ENCODE measurements around the gene KLHL12.
"Not testable (repeated sequence)": the region's sequence is repeated elsewhere in the genome, so short reads cannot be mapped to it uniquely, and the experiment has no call there.

KLHL12 gene

DNA sequence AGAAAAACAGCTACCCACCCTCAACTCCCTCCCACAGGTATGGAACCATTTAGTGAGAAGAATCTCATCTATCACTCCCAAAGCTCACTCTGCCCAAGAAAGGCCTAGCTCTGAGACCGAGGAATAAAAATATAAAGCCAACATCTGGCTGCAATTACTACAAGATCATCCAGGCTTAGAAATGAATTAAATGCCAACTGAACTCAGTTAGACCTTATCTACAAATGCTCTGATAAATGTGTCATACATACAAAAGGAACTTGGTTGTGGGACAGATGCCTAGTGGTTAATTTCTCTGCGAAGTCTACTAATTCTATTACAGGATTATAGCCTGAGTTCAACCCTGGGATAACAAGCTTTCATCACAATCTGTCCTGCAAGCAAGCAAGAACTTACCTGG is 24.4 kb upstream of the KLHL12 start:
- no peak for DNase-seq (ENCODE audit: low spot score)

DNA sequence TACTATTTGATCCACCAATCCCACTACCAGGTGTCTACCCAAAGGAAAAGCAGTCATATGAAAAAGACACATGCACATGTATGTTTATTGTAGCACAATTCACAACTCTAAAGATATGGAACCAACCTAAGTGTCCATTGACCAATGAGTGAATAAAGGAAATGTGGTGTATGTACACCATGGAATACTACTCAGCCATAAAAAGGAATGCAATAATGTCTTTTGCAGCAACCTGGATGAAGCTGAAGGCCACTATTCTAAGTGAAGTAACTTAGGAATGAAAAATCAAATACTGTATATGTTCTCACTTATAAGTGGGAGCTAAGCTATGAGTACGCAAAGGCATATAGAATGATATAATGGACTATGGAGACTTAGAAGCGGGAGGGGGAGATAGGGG is 18.4 kb upstream of the KLHL12 start:
- DNase-seq (ENCODE audit: low spot score) = no peak

DNA sequence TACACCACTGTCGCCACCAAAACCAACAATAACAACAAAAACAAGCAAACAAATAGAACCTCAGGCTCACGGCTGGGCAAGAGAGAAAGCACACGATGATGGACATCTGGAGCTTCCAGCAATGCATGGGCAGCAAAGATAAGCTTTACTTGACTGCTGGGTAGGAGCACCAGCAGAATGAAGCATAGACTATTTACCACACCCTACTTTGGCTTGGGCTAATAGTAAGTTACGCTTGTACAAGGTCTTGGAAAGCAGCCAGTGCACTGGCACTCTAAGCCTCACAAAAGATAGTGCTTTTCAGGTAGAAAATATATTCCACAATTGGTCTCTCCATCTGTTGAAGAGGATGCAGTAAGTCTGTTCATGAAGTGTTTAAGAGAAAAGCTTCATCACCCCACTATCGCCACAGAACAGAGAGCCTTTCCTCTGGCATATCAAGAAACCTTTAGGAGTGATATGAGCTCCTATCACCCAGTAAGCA is 17.4 kb upstream of the KLHL12 start:
- no peak for DNase-seq (ENCODE audit: low spot score)

DNA sequence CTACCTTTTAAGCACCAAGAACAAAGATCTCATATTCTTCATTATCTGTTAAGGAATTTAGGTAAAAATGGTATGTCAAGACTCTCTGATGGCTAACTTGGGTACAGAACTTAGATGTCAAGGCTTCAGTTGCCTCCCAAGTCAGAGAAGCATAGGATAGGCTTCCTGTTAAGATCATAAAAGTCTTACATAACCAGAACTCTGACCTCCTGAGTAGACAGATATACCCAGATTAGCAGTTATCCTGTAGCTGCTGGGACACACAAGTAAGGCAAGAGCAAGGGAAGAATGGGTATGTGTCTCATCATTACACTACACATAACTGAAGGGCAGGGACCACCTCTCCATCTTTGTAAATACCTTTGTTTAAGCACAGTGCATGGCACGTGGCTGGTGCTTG is 15.4 kb upstream of the KLHL12 start:
- DNase-seq (ENCODE audit: low spot score) = no peak

DNA sequence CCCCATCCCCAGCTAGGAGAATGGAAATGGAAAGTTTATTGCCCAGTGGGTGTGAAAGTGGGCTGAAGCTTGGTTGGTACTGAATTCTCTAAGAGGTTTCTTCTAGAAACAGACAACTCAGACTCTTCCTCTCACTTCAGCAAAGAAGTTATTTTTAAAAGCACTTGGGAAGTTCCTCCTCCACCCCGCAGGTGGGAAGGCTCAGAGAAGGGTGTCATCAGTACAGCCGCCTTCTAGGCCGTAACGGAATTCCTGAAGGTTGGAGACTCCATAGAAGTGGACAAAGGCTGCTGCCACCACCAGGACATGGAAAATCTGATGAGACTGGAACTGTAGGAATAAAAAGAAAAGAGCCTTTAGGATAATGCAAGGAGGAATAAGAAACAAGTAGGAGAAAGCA is 14.3 kb upstream of the KLHL12 start:
- DNase-seq (ENCODE audit: low spot score) = no peak

DNA sequence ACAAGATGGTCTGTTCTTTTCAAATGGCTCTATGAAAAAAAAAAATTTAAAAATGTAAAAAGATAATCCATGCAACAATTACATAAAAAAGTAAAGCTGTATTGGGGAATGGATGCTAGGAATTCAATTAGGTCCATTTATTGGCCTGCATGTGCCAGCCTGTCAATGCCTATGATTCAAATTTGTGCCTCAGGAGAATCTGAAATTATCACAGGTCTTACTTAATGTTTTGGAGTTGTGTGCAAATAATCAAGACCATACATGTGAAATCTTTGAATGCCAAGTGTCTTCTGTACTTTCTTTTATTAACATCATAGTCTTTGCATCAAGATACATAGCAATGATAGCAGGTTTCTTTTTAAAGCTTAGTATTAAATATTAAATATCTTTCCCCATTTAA is 13.5 kb upstream of the KLHL12 start:
- no peak for DNase-seq (ENCODE audit: low spot score)

DNA sequence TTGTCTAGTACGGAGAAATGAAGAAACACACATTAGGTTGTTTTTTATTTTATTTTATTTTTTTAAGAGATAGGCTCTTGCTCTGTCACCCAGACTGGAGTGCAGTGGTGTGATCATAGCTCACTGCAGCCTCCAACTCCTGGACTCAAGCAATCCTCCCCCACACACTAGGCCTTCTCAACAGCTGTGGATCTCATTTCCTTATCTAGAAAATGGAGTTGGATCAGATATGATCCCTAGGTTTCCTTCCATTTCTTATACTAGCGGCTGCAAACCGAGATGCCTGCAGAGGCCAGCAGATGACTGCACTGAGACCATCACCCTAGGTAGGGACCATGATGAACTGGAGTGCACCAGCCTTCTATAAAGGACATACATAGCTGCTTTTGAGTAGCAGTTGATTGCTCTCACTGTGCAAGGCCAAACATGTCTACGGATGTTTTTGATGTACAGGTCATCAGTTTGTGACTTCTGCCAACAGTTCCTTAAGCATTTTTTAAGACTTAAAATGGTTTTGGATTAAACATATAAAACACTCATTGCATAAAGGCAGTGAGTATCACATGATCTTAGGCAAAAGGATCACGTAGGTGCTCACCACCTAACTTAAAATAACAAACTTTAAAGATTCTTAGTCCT is 11.4 kb upstream of the KLHL12 start:
- DNase-seq (ENCODE audit: low spot score) = no peak

DNA sequence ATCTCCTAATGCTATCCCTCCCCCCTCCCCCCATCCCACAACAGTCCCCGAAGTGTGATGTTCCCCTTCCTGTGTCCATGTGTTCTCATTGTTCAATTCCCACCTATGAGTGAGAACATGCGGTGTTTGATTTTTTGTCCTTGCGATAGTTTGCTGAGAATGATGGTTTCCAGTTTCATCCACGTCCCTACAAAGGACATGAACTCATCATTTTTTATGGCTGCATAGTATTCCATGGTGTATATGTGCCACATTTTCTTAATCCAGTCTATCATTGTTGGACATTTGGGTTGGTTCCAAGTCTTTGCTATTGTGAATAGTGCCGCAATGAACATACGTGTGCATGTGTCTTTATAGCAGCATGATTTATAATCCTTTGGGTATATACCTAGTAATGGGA is 9.4 kb upstream of the KLHL12 start:
- not testable (repeated sequence) for DNase-seq (ENCODE audit: low spot score)

DNA sequence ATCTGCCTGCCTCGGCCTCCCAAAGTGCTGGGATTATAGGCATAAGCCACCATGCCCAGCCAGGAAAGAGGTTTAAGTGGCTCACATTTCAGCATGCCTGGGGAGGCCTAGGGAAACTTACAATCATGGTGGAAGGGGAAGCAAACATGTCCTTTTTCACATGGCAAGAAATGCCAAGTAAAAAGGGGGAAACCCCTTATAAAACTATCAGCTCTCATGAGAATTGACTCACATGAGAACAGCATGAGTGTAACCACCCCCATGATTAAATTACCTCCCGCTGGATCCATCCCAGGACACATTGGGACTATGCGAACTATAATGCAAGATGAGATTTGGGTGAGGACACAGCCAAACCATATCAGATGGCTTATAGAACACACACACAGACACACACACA is 8.8 kb upstream of the KLHL12 start:
- no peak for DNase-seq (ENCODE audit: low spot score)

DNA sequence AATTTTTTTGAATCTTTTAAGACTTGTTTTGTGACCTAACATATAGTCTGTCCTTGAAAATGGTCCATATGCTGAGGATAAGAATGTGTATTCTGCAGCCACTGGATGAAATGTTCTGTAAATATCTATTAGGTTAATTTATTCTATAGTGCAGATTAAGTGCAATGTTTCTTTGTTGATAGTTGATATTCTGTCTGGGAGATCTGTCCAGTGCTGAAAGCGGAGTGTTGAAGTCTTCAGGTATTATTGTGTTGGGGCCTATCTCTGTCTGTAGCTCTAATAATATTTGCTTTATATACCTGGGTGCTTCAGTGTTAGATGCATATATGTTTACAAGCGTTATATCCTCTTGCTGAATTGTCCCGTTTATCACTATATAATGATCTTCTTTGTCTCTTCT is 7.7 kb upstream of the KLHL12 start:
- no peak for DNase-seq (ENCODE audit: low spot score)

DNA sequence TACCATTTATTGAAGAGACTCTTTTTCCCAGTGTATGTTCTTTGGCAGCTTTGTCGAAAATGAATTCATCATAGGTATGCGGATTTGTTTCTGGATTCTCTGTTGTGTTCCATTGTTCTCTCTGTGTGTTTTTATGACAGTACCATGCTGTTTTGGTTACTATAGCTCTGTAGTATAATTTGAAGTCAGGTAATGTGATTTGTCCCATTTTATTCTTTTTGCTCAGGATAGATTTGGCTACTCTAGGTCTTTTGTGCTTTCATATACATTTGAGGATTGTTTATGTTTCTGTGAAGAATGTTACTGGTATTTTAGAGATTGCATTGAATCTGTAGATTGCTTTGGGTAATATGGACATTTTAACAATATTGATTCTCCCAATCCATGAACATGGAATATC is 5.4 kb upstream of the KLHL12 start:
- DNase-seq (ENCODE audit: low spot score) = no peak

DNA sequence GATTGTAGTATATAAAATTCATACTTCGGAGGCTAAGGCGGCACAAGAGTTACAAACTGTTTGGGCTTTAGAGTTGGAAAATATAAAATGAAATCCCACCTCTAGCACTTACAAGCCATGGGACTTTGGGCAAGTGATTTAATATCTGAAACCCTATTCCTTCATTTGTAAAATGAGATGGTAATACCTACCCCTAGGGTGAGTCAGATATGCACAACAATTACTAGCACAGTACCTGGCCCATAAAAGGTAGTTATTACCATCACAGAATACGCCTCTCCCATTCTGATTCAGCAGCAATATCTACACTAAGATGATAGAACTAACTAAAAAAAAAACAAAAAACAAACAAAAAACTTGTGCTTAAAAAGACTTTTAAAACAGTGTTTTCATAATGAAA is 3.5 kb downstream of the KLHL12 start:
- no peak for DNase-seq (ENCODE audit: low spot score)

DNA sequence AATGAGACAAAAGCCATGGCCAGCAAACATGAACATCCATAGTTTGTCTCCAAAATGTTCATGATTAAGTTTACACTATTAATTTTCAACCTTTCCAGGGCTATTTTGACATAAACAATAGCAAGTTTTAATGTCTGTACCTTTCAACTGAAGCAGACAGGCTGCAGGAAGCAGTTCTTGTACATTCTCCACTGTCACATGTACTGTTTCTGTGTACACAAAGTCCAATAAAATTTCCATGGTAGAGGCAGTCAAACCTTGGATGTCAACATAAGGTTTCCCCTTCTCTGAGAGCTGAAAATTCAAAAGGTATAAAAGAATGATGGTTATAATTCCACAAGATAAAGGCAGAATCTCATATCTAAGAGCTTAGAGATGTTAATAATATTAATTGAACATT is 7.4 kb downstream of the KLHL12 start:
- no peak for DNase-seq (ENCODE audit: low spot score)

DNA sequence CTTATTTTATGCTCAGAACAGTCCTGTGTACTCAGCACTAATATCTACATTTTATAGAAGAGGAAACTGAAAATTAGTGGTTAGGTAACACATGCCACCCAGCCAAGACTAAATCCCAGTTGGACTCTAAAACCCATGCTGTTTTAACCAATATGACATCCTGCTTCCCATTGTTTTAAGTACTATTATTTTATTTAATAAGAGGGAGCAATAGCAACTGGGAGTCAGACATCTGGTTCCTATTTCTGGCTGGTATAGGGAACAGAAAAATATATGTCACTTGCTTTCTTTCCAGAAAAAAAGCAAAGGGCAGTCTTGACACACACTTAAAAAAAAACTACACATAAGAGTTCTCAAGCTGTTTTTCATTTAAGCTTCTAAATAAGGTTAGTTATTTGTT is 11.9 kb downstream of the KLHL12 start:
- no peak for DNase-seq (ENCODE audit: low spot score)

DNA sequence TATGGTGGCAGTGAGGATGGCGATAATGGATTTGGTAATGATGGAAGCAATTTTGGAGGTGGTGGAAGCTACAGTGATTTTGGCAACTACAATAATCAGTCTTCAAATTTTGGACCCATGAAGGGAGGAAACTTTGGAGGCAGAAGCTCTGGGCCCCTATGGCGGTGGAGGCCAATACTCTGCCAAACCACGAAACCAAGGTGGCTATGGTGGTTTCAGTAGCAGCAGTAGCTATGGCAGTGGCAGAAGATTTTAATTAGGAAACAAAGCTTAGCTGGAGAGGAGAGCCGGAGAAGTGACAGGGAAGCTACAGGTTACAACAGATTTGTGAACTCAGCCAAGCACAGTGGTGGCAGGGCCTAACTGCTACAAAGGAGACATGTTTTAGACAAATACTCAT is 14.6 kb downstream of the KLHL12 start:
- DNase-seq (ENCODE audit: low spot score) = not testable (repeated sequence)

DNA sequence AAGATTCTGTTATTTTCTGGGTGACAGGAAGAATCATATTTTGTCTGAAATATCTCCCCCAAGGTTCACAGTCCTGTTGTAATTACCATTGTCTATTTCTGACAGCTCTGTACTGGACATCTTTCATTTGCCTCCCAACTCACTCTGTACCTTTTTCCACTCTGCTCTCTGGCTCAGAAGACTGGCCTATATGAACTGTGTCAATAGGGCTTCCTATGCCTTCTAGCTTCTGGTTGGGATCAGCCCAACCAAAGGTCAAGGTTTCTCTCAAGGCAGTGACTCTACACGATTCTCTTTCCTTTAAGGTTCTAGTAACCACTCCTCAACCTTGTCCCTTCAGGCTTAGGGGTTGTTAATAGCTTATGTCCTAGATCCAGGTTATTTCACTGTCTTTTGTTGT is 17.5 kb downstream of the KLHL12 start:
- no peak for DNase-seq (ENCODE audit: low spot score)

DNA sequence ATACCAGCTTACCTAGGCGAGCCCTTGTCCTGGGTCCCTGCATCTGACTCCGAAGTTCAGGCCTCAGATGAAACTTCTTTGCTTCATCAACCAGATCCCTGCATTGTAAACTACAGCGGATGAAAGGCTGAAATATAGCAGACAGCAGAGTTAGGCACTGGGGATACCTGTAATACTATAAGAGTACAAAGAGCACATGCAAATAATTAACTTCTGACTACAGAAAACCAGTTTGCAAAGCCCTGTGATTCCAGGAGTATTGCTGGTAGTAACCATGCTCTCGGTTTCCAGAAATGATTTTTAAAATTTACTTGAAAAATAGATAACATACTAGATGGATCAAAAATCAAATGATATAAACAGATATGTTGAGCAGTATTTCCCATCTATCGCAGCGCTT is 18.0 kb downstream of the KLHL12 start:
- DNase-seq (ENCODE audit: low spot score) = no peak

DNA sequence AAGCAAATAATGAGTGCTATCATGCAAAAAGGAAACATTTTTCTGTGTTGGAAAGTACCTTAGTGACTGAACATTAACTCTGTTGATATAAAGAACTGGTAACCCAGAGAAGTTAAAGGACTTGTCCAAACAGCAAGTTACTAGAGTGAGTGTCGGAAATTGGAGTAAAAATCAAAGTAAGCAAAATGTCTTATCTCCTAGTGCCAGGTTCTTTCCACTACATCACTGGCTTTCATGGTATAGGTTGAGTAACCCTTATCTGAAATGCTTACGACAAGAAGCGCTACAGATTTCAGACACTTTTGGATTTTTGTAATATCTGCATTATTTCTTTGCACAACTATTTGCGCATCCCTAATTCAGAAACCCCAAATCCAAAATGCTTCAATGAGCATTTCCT is 21.7 kb downstream of the KLHL12 start:
- no peak for DNase-seq (ENCODE audit: low spot score)

DNA sequence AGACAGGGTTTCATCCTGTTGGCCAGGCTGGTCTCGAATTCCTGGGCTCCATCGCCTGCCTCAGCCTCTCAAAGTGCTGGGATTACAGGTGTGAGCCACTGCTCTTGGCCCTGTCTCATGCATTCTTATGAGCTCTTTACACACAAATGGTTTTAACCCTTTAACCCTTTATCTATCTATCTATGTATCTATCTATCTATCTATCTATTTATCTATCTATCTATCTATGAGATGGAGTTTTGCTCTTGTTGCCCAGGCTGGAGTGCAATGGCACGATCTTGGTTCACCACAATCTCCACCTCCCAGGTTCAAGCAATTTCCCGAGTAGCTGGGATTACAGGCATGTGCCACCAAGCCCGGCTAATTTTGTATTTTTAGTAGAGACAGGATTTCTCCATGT is 23.2 kb downstream of the KLHL12 start:
- DNase-seq (ENCODE audit: low spot score) = not testable (repeated sequence)

DNA sequence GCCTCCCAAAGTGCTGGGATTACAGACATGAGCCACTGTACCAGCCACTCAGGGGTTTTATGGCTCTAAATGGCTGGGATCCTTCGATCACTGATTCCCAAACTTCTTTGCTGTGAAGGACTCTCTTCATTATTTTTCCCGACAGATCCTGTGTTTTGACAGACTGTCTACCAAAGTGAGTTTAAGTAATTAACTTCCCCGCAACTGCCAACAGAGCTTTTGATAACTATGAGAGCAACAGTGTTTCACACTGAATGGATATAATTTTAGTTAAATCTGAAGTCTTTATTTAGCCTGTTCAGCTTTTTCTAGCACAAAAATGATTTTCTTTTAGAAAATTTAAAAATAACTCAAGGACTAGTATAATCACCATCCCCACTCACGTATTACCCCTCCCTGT is 25.5 kb downstream of the KLHL12 start:
- DNase-seq (ENCODE audit: low spot score) = no peak

DNA sequence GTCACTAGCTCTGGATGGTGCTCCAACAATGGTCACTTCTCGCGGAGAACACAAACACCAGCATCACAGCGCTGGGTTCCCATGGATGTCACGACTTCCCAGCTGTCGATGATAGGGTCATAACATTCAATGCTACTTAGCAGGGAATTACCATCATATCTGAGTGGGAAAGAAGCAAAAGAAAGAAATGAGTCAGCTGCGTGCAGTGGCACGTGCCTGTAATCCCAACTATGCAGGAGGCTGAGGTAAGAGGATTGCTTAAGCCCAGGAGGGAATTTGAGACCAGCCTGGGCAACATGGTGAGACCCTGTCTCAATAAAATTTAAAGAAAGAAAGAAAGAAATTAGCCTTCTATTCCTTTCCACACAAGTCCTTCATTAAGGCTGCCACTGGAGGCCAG is 34.5 kb downstream of the KLHL12 start:
- DNase-seq (ENCODE audit: low spot score) = no peak

DNA sequence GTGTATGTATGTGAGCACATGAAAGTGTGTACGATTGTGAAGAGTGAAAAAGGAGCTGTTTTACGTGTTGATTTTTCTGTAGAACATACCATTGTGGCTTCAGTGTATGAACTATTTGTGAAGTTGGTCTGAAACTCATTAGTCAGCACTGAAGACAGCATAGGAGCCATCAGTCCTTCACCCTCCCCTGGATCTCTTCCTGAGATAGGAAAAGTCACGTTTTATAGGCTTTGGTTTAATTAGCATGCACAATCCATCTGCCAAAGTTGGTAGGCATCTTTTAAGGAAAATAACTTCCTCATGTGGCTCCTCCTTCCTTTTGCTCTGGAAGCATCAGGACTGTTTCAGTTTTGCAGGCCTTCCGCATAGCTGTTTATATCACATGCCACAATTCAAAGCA is 36.6 kb downstream of the KLHL12 start:
- no peak for DNase-seq (ENCODE audit: low spot score)

DNA sequence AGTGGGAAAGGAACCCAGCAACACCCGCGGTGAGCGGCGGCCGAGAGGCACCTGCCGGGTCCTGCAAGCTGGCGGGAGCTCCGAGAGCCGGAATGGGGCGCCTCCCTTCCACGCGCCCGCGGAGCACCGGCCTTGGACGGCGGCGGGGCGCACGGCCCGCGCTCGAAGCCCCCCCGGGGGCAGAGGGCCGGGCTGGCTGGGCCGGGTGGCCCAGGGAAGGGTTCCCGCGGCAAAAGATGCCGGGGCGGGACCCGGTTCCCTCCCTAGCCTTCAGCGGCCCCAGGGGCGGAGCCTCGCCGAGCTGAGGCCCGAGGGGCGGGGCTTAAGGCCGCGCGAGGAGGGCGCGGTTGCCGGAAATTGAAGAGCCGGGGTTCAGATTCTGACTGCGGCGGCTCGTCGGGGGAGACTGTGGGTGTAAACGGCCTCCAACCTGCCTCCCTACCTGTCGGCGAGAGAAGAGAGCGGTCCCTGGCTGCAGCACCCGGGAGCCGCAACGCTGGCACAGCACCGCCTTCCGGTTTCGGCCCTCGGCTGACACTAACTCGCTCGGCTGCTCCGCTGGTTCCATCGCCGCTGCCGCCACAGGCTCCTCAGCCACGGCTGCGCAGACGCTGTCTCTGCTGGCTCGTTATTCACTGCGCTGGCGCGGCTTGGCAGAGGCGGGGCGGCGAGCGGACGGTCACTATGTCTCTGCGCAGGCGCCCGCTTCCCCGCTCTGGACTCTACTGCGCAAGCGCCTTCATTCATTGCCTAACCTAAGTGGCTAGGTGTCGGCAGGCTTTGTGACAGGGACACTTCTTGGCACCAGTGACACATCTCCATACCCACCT is 38.3 kb downstream of the KLHL12 start, which contains the start of gene RABIF:
Gene RABIF (minus strand): TSS at position 619 of the 830 bp plus-strand sequence. CDS start 51 bp downstream, at position 568.
- peak; percentile 96 for DNase-seq (ENCODE audit: low spot score)

DNA sequence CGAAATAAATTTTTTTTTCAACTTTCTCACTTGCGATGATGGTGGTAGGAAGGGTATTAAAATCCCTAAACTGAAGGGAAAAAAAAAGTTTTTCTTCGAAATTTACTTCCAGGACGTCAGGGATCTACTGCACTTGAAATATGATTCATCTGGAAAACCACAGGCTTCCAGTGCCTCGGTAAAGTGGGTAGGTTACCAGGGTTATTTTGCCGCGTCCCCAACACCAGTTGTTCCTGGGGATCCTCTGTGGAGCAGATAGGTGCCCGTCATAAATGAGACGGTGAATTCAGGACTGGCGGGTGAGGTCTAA is 38.9 kb downstream of the KLHL12 start:
- DNase-seq (ENCODE audit: low spot score) = peak; percentile 71

Data from RKO (cell line).